ENCODE results near the gene NDUFV3. TPM values are rescaled to one million over a fixed set of nuclear protein-coding genes. Genes with fewer than 3 reads are reported as not detected.
"Not testable (repeated sequence)": the region's sequence is repeated elsewhere in the genome, so short reads cannot be mapped to it uniquely, and the experiment has no call there.

Gene NDUFV3
- 10 to 100 TPM in 4 of 6 donors, 1 to 10 TPM in 2; 4.3 to 22.0 (median 12.4) TPM for polyA plus RNA-seq (ENCODE audit: low read depth in 6 of 6)

GRCh38 chr21:42892931-42893755 is at the start of gene NDUFV3:
Gene NDUFV3, plus strand, starts transcription at chr21:42893309. Its CDS starts 25 bp downstream, at chr21:42893334.
- peaks cover 0 to 4% of the 10 kb centered on the region in 2 donors for H3K36me3 Mint-ChIP-seq
- no peaks in the 10 kb centered on the region for H3K9me3 Mint-ChIP-seq
- peak within 1 kb of the TSS; percentile 84 to 95 (median 93) for H3K4me3 Mint-ChIP-seq
- no peaks in the 10 kb centered on the region for H3K27me3 Mint-ChIP-seq
- peak within 1 kb of the TSS; percentile 91 to 99 (median 96) for H3K27ac Mint-ChIP-seq
- ATAC-seq (ENCODE audit: low read depth in 2 of 2) (peak; percentile 90), DNase-seq (peak; percentile 98)
- peaks cover 8 to 16% (median 12%) of the 10 kb centered on the region in 3 donors for H3K4me1 Mint-ChIP-seq

- ATAC-seq (ENCODE audit: low read depth in 2 of 2): no peak
- Mint-ChIP-seq H3K27me3 (no peaks in the 10 kb centered on the region), H3K4me1 (peaks cover 2 to 14% (median 9%) of the 10 kb centered on the region in 3 donors), H3K36me3 (peaks cover 15 to 22% of the 10 kb centered on the region in 2 donors), H3K4me3 (no peak overlapping the region), H3K9me3 (peaks cover 0 to 4% (median 0%) of the 10 kb centered on the region in 7 donors), H3K27ac (no peak overlapping the region)
- no peak for DNase-seq
Observed at GRCh38 chr21:42844411-42845113, 48.5 kb upstream of the NDUFV3 start.

GRCh38 chr21:42845296-42845965 is 47.7 kb upstream of the NDUFV3 start:
- H3K36me3 Mint-ChIP-seq: peaks cover 16 to 27% of the 10 kb centered on the region in 2 donors
- no peak overlapping the region for H3K4me3 Mint-ChIP-seq
- H3K27ac Mint-ChIP-seq: no peak overlapping the region
- peaks cover 0 to 4% (median 0%) of the 10 kb centered on the region in 7 donors for H3K9me3 Mint-ChIP-seq
- peaks cover 0 to 14% (median 8%) of the 10 kb centered on the region in 3 donors for H3K4me1 Mint-ChIP-seq
- no peak for ATAC-seq (ENCODE audit: low read depth in 2 of 2)
- DNase-seq: no peak
- H3K27me3 Mint-ChIP-seq: no peaks in the 10 kb centered on the region

GRCh38 chr21:42846221-42846620 is 46.9 kb upstream of the NDUFV3 start:
- H3K9me3 Mint-ChIP-seq: peaks cover 0 to 4% (median 0%) of the 10 kb centered on the region in 7 donors
- no peak overlapping the region for H3K4me3 Mint-ChIP-seq
- ATAC-seq (ENCODE audit: low read depth in 2 of 2) (no peak), DNase-seq (no peak)
- peaks cover 16 to 27% of the 10 kb centered on the region in 2 donors for H3K36me3 Mint-ChIP-seq
- peak overlapping the region in 1 of 6 donors; percentile 57 for H3K27ac Mint-ChIP-seq
- H3K4me1 Mint-ChIP-seq: peaks cover 0 to 14% (median 8%) of the 10 kb centered on the region in 3 donors
- H3K27me3 Mint-ChIP-seq: no peaks in the 10 kb centered on the region

GRCh38 chr21:42847051-42847707 is 45.9 kb upstream of the NDUFV3 start:
- Mint-ChIP-seq H3K27me3 (no peaks in the 10 kb centered on the region), H3K27ac (peak overlapping the region in 2 of 6 donors; percentile 49 to 60), H3K4me3 (no peak overlapping the region), H3K9me3 (peaks cover 0 to 4% (median 0%) of the 10 kb centered on the region in 7 donors), H3K36me3 (peaks cover 16 to 27% of the 10 kb centered on the region in 2 donors), H3K4me1 (peaks cover 0 to 16% (median 8%) of the 10 kb centered on the region in 3 donors)
- no peak for DNase-seq
- ATAC-seq (ENCODE audit: low read depth in 2 of 2): no peak

GRCh38 chr21:42847726-42848125 is 45.4 kb upstream of the NDUFV3 start:
- peak overlapping the region in 1 of 6 donors; percentile 44 for H3K27ac Mint-ChIP-seq
- H3K36me3 Mint-ChIP-seq: peaks cover 16 to 27% of the 10 kb centered on the region in 2 donors
- peaks cover 0 to 4% (median 0%) of the 10 kb centered on the region in 7 donors for H3K9me3 Mint-ChIP-seq
- ATAC-seq (ENCODE audit: low read depth in 2 of 2): no peak
- DNase-seq: no peak
- H3K4me3 Mint-ChIP-seq: no peak overlapping the region
- H3K4me1 Mint-ChIP-seq: peaks cover 0 to 16% (median 8%) of the 10 kb centered on the region in 3 donors
- H3K27me3 Mint-ChIP-seq: no peaks in the 10 kb centered on the region

GRCh38 chr21:42848144-42848931 is 44.8 kb upstream of the NDUFV3 start:
- H3K27me3 Mint-ChIP-seq; H3K9me3 Mint-ChIP-seq; DNase-seq; H3K27ac Mint-ChIP-seq; ATAC-seq (ENCODE audit: low read depth in 2 of 2); H3K4me3 Mint-ChIP-seq: not testable (repeated sequence)
- Mint-ChIP-seq H3K36me3 (peaks cover 16 to 24% of the 10 kb centered on the region in 2 donors), H3K4me1 (peaks cover 0 to 16% (median 8%) of the 10 kb centered on the region in 3 donors)

GRCh38 chr21:42848932-42849758 is 44.0 kb upstream of the NDUFV3 start:
- Mint-ChIP-seq H3K36me3 (peaks cover 16 to 24% of the 10 kb centered on the region in 2 donors), H3K27ac (peak overlapping the region in 2 of 6 donors; percentile 5 to 70), H3K9me3 (peaks cover 0 to 4% (median 0%) of the 10 kb centered on the region in 7 donors), H3K4me1 (peaks cover 0 to 16% (median 8%) of the 10 kb centered on the region in 3 donors), H3K4me3 (no peak overlapping the region), H3K27me3 (no peaks in the 10 kb centered on the region)
- no peak for ATAC-seq (ENCODE audit: low read depth in 2 of 2)
- DNase-seq: no peak

GRCh38 chr21:42849759-42850412 is 43.2 kb upstream of the NDUFV3 start:
- Mint-ChIP-seq H3K36me3 (peaks cover 22 to 24% of the 10 kb centered on the region in 2 donors), H3K27me3 (no peaks in the 10 kb centered on the region), H3K27ac (peak overlapping the region in 3 of 6 donors; percentile 29 to 70 (median 57)), H3K4me1 (peaks cover 0 to 16% (median 8%) of the 10 kb centered on the region in 3 donors), H3K9me3 (peaks cover 0 to 4% (median 0%) of the 10 kb centered on the region in 7 donors), H3K4me3 (no peak overlapping the region)
- DNase-seq (no peak), ATAC-seq (ENCODE audit: low read depth in 2 of 2) (no peak)

- H3K36me3 Mint-ChIP-seq: peaks cover 22 to 24% of the 10 kb centered on the region in 2 donors
Observed at GRCh38 chr21:42850463-42850862, 42.6 kb upstream of the NDUFV3 start.

GRCh38 chr21:42850866-42851391 is 42.2 kb upstream of the NDUFV3 start:
- Mint-ChIP-seq H3K27me3 (no peaks in the 10 kb centered on the region), H3K4me1 (peaks cover 0 to 16% (median 8%) of the 10 kb centered on the region in 3 donors), H3K9me3 (peaks cover 0 to 4% (median 0%) of the 10 kb centered on the region in 7 donors), H3K27ac (no peak overlapping the region), H3K4me3 (no peak overlapping the region), H3K36me3 (peaks cover 22 to 24% of the 10 kb centered on the region in 2 donors)
- ATAC-seq (ENCODE audit: low read depth in 2 of 2): peak; percentile 53 to 62
- DNase-seq: peak; percentile 18

More at GRCh38 chr21:42850463-42850862, 42.6 kb upstream of the NDUFV3 start:
- no peaks in the 10 kb centered on the region for H3K27me3 Mint-ChIP-seq
- H3K4me3 Mint-ChIP-seq: no peak overlapping the region
- H3K9me3 Mint-ChIP-seq: peaks cover 0 to 4% (median 0%) of the 10 kb centered on the region in 7 donors
- ATAC-seq (ENCODE audit: low read depth in 2 of 2): no peak
- peaks cover 0 to 16% (median 8%) of the 10 kb centered on the region in 3 donors for H3K4me1 Mint-ChIP-seq
- H3K27ac Mint-ChIP-seq: peak overlapping the region in 1 of 6 donors; percentile 20
- no peak for DNase-seq

All from naive B cell (primary cell).